K562 (cell line): ENCODE results near the gene TDG. TPM values are rescaled to one million over a fixed set of nuclear protein-coding genes. Genes with fewer than 3 reads are reported as not detected.
A peak's percentile ranks its signal among the peaks of the same experiment; 100 is the strongest.

Source experiments
- ARID2 ChIP-seq: fragments of 450-650 bp; IDR thresholded peaks from 2 replicates; pipeline ENCODE4 v1.6.1; 2017; ENCODE audit warnings: antibody characterized with exemption, mild to moderate bottlenecking
- CBFB ChIP-seq: sonication (generic); formaldehyde crosslinking; IDR thresholded peaks from 2 replicates; pipeline ENCODE4 v1.4.0; 2020; ENCODE audit warnings: mild to moderate bottlenecking, missing genetic modification reagents
- DLX4 ChIP-seq: fragments of 250-450 bp; sonication (Bioruptor Pico); IDR thresholded peaks from 2 replicates; pipeline ENCODE4 v1.6.1; 2021; ENCODE audit warnings: mild to moderate bottlenecking
- DMBX1 ChIP-seq: fragments of 250-450 bp; sonication (Bioruptor Pico); IDR thresholded peaks from 2 replicates; pipeline ENCODE4 v1.8.0; 2022; ENCODE audit warnings: inconsistent platforms, mild to moderate bottlenecking, moderate library complexity, borderline replicate concordance
- EP400 ChIP-seq: fragments of 450-650 bp; IDR thresholded peaks from 2 replicates; pipeline ENCODE4 v1.6.1; 2017; ENCODE audit warnings: antibody characterized with exemption, mild to moderate bottlenecking, moderate library complexity
- GTF2A2 ChIP-seq: IDR thresholded peaks from 2 replicates; pipeline ENCODE4 v1.6.1; 2016; ENCODE audit warnings: mild to moderate bottlenecking, missing genetic modification characterization, missing compliant biosample characterization
- KLF1 ChIP-seq: fragments of 450-650 bp; IDR thresholded peaks from 2 replicates; pipeline ENCODE4 v1.6.1; 2016; ENCODE audit warnings: missing genetic modification characterization, missing compliant biosample characterization
- KLF6 ChIP-seq: fragments of 250-450 bp; sonication (Bioruptor Pico); IDR thresholded peaks from 2 replicates; pipeline ENCODE4 v1.4.0; 2020; ENCODE audit warnings: mild to moderate bottlenecking, moderate library complexity, borderline replicate concordance
- NFE2 ChIP-seq: IDR thresholded peaks from 2 replicates; pipeline ENCODE4 v1.6.1; 2014; ENCODE audit warnings: antibody characterized with exemption, low read depth
- NFYB ChIP-seq: IDR thresholded peaks from 2 replicates; pipeline ENCODE4 v1.6.1; 2011; ENCODE audit warnings: mild to moderate bottlenecking, moderate library complexity; ENCODE audit not compliant: insufficient read length; ENCODE audit errors: extremely low read depth
- PHF20 ChIP-seq: fragments of 450-650 bp; IDR thresholded peaks from 2 replicates; pipeline ENCODE4 v1.6.1; 2018; ENCODE audit not compliant: partially characterized antibody
- POLR2AphosphoS2 ChIP-seq: IDR thresholded peaks from 2 replicates; pipeline ENCODE4 v1.6.1; 2012; ENCODE audit warnings: low read length, improper control_type of control experiment
- PPARD ChIP-seq: fragments of 250-450 bp; sonication (Bioruptor Pico); IDR thresholded peaks from 2 replicates; pipeline ENCODE4 v1.8.0; 2022; ENCODE audit warnings: inconsistent platforms, mild to moderate bottlenecking, moderate library complexity
- RBM15 ChIP-seq: fragments of 200-400 bp; formaldehyde crosslinking; IDR thresholded peaks from 2 replicates; pipeline ENCODE4 v1.6.1; 2018; ENCODE audit warnings: mild to moderate bottlenecking, low read length, moderate library complexity; ENCODE audit not compliant: insufficient read depth
- TCF3 ChIP-seq: sonication (generic); formaldehyde crosslinking; IDR thresholded peaks from 2 replicates; pipeline ENCODE4 v1.4.0; 2020; ENCODE audit warnings: mild to moderate bottlenecking, missing genetic modification reagents
- TCF7 ChIP-seq: sonication (generic); IDR thresholded peaks from 2 replicates; pipeline ENCODE4 v1.6.1; 2016; ENCODE audit warnings: antibody characterized with exemption, borderline replicate concordance
- ZBED1 ChIP-seq: IDR thresholded peaks from 2 replicates; pipeline ENCODE4 v1.6.1; 2014
- ZBTB26 ChIP-seq: fragments of 450-650 bp; formaldehyde crosslinking; IDR thresholded peaks from 2 replicates; pipeline ENCODE4 v1.4.0; 2022; ENCODE audit warnings: missing genetic modification characterization
- ZBTB5 ChIP-seq: fragments of 450-650 bp; IDR thresholded peaks from 2 replicates; pipeline ENCODE4 v1.6.1; 2017; ENCODE audit warnings: antibody characterized with exemption
- ZNF165 ChIP-seq: fragments of 250-450 bp; sonication (Bioruptor Pico); IDR thresholded peaks from 2 replicates; pipeline ENCODE4 v1.4.0; 2020; ENCODE audit warnings: borderline replicate concordance
- polyA plus RNA-seq, 8 experiments: library from polyadenylated mRNA; depleted of rRNA in 4 of 8; stranded (reverse) in 5 of 8; unstranded in 3 of 8; fragments of >200 nt; fragmentation: Nextera tagmentation in 2 of 8; fragmentation: Illumina TruSeq in 1 of 8; extraction: Ambion mirVana in 2 of 8; extraction: Trizol in 1 of 8; gene quantifications; 2 replicates each; pipeline versions ENCODE4 v1.2.1 to v1.2.3, GENCODE V29; 2011 to 2014; ENCODE audit warnings: inconsistent platforms in 1 of 8, missing spikeins in 1 of 8
- total RNA-seq, 7 experiments: library from RNA; depleted of rRNA in 6 of 7; stranded (reverse); fragments of >200 nt in 6 of 7; fragmentation: Illumina TruSeq in 2 of 7; extraction: Trizol in 2 of 7; gene quantifications; 2 replicates each; pipeline versions ENCODE4 v1.2.1 to v1.2.3, GENCODE V29; 2011 to 2021; ENCODE audit warnings: low replicate concordance in 1 of 7
- TF ChIP-seq, protein P1 (sequence below): fragments of 250-450 bp; sonication (Bioruptor Pico); IDR thresholded peaks from 2 replicates; pipeline ENCODE4 v1.8.0; 2021; ENCODE audit warnings: borderline replicate concordance, mild to moderate bottlenecking, moderate library complexity; ENCODE audit not compliant: poor library complexity, severe bottlenecking

TDG gene
- total and polyA plus RNA-seq, 9 of the 15 experiments (the other 6 are each of a cell fraction or from before 2014, with no cell fraction given): 37.6 to 77.2 (median 64.0) TPM

DNA sequence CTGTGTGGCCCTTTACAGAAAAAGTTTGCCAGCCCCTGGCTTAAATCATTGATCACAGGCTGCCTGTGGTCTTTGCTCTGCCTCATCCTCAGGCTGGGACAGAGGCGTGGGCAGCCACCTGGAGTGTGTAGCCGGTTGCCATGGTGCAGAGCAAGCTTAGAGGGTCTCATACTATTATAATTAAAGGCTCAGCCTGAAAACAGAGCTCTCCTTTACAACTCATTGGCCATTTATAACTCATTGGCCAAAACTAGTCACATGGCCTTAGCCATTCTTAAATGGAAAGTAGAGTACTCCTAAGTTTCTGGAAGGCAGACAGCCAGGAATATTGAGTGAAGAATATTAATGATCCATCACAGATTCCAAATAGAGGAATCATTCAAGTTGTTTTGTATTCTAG, 32.4 kb upstream of the TDG start (continued):
- peak; percentile 51 for TF ChIP-seq NFYB
- TF ChIP-seq ZBTB26 (CRISPR knock-in tag): no peak
- TF ChIP-seq DMBX1 (CRISPR knock-in tag): no peak
- TF ChIP-seq ZBED1: peak; percentile 19; the same call in 1 of the 2 replicates
- TF ChIP-seq TCF7: no peak
- TF ChIP-seq KLF6 (CRISPR knock-in tag): no peak
- no peak for TF ChIP-seq ARID2
- TF ChIP-seq TCF3 (CRISPR knock-in tag): no peak
- no peak for TF ChIP-seq CBFB (CRISPR knock-in tag)
- no peak for TF ChIP-seq KLF1 (tag)
- TF ChIP-seq ZBTB5: no peak
- no peak for TF ChIP-seq PPARD (CRISPR knock-in tag)
- TF ChIP-seq GTF2A2 (tag): no peak
- TF ChIP-seq, protein P1, sequence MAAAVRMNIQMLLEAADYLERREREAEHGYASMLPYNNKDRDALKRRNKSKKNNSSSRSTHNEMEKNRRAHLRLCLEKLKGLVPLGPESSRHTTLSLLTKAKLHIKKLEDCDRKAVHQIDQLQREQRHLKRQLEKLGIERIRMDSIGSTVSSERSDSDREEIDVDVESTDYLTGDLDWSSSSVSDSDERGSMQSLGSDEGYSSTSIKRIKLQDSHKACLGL: no peak
- TF ChIP-seq NFE2: no peak
- no peak for TF ChIP-seq ZNF165 (CRISPR knock-in tag)
- no peak for TF ChIP-seq RBM15
- no peak for TF ChIP-seq DLX4 (CRISPR knock-in tag)
- TF ChIP-seq PHF20: no peak
- TF ChIP-seq POLR2AphosphoS2: 0 out of 2 replicates have a peak, but pooled peaks have one; percentile 76
- no peak for TF ChIP-seq EP400
